ENCODE results near the gene TSPAN1.
A peak's percentile ranks its signal among the peaks of the same experiment; 100 is the strongest.

Gene TSPAN1, protein sequence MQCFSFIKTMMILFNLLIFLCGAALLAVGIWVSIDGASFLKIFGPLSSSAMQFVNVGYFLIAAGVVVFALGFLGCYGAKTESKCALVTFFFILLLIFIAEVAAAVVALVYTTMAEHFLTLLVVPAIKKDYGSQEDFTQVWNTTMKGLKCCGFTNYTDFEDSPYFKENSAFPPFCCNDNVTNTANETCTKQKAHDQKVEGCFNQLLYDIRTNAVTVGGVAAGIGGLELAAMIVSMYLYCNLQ

DNA sequence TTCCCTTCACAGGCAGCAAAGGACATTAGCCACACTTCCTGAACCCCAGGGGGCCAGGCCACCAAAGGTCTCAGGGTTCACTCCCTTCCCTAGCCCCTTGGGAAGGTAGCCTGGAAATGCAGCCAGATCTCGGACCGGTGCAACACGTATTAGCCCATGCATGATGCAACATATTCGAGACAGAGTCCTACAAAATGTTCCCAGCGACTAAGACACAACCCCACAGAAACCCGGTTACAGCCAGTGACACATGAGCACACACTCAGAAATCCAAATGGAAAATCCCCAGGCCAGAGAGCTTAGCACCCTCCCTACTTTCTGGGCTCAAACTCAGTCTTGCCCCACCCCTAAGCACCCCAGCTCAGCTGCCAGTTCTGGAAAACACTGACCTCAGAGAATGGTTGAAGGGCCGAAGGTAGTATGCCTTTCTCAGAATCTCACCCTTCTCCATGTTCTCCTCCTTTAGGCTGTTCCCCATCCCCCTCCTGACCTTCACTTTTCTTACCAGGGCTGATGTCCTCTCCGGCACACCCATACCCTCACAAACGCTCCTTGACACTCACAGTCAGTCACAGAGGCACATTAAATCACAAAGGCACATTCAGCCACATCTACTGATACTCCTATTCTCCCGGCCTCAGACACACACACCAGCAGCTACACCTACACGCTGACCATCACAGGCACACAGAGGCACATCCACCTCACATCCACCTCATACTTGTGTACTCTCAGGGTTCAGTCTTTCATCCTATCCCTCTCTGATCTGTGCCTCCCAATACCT, at the start of gene TSPAN1:
Gene TSPAN1, plus strand, starts transcription at position 640 of the 784 bp plus-strand sequence. CDS start 6,021 bp downstream, outside the sequence.
- no peak for FAIRE-seq

DNA sequence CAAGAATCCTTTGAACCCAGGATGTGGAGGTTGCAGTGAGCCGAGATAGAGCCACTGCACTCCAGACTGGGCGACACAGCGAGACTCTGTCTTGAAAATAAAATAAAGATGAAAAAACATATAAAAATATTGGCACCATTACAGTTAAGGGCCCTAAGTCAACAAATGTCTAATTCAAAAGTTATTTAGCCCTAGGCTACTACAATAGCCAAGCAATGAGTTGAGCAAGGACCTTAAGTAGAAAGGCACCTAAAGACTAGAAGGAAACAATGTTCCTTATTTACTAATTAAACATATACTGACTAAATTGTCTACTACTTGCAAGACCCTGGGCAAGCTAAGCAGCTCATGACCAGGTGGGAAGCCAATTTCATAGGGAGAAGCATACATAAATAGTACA, 46.5 kb upstream of the TSPAN1 start:
- no peak for FAIRE-seq

DNA sequence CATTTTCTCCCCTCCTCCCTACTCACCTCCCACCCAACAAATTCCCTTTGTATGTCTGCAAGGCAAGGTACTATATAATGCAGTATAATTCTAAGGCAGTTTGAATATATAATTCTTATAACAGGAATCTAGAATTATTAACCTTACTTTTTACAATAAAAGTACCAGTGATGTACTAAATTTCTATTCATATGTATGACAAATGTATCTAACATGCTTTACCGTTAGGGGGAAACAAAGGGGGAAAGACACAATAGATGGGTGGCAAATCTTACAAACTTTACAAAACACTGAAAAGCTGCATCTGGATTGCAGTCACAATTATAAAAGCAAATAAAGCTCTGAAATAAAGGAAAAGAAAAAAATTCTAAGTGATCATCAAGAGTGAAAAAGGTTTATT, 44.8 kb upstream of the TSPAN1 start:
- no peak for FAIRE-seq

GRCh38 chr1:46130606-46131005, 44.3 kb upstream of the TSPAN1 start:
- no peak for FAIRE-seq

DNA sequence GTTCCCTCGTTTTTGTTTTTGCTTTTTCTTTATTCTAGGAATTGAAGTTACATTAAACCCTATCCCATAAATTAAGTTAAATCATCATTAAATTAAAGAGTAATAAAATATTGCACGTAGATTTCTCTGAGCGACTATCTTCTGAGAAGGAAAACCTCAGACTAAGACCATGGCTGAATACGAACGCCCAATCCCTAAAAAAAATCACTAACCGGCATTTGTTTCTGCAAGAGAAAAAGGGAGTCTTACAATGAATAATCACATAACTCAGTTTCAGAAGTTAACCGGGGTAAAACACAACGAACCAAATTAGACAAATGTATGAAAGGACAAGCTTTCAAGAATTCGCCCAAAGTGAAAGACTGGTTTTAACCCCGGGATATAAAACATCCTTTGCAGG, 43.8 kb upstream of the TSPAN1 start:
- no peak for FAIRE-seq

DNA sequence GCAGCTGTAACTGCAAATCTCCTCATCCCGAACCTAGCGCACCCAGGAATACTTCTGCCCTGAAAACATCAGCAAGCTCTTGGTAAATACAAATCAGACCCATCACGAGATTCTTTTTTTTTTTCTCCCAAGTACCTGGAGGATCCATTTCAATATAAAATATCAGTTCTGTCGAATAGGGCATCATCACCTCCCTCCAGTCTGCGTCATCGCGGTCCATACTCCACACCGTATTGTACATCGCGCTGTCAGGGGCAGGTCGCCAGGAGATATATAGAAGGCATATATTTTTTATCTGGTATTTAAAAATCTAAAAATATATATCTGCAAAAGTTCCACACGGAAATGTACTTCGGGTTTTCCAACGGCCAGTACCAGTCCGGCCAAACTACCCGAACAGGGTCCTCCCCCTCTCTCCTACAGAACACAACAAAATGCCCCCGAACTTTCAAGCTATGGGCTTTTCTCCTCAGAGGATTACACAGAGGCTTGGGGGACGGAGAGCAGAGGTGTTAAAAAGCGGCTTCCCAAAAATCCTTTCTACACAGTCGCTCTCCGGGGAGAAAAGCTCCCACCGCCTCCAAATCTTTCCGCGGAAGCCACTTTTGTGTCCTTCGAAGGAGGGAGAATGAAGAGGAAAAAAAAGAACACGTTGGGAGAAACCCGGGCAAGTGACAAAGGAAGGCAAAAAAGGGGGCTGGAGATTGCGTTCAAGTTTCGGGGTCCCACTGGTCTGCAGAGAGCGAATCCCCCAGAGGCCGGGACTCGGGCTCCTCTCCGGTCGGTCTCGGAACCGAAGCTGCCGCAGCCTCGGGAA, 43.0 kb upstream of the TSPAN1 start:
- FAIRE-seq, result no peak

DNA sequence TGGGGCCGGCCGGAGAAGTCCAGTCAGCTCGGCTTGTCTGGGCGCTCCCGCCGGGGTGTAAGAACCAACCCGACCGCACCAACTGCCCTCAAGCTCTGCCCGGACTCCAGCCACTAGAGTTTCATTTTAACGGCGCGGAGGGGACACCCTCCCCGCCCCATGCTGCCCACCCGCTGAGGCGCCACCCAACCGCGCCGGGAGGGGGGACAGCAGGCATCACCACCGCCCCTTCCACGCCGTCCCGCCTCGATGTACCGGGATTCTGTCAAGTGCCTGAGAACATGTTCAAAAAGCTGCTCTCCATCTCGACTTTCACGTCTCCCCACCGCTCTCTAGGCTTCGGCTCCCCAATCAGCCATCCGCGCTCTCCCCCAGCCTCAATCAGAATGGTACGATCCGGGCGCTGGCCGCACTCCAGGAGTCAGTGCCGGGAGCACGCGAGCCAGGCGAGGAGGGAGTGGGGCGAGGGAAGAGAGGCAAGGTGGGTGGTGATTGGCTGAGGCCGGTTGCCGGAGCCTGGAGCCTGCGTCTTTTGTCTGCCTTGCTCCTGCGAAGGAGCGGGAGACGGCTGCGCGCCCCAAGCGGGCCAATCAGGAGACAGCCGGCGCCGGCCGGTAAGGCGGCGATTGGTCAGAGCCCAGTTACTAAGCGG, 42.2 kb upstream of the TSPAN1 start, which contains the start of gene PIK3R3:
Gene PIK3R3, minus strand, starts transcription at position 101 of the 652 bp plus-strand sequence. CDS start 677 bp downstream, outside the sequence.
- peak; percentile 95 for FAIRE-seq

DNA sequence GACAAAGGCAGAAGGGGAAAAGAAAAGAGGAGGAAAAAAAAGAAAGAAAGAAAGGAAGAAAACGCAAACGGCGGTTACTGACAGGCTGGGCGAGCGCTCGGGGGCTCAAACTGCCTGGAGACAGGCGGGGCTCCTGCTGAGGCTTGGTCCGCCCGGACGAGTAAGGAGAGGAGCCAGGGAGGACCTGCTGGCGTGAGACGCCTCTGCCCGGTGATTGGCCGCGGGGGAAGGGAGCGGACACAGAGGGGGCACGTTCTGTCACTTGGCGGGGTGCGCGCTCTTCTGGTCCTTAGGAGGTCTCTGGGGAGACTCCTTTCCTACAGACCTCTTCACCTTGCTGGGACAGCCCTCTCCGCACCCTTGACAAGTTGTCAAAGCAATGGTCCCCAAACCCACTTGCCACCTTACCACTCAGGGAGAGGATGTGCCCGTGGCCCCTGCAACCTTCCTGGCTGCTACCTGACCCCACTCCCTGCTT, 41.7 kb upstream of the TSPAN1 start:
- FAIRE-seq, result no peak

GRCh38 chr1:46133781-46134350, 41.0 kb upstream of the TSPAN1 start:
- no peak for FAIRE-seq

- FAIRE-seq, result no peak
These were observed 40.1 kb upstream of the TSPAN1 start for GRCh38 chr1:46134660-46135331.

GRCh38 chr1:46136711-46137110, 38.2 kb upstream of the TSPAN1 start:
- no peak for FAIRE-seq

- no peak for FAIRE-seq
These were observed 37.0 kb upstream of the TSPAN1 start for GRCh38 chr1:46137916-46138315.

DNA sequence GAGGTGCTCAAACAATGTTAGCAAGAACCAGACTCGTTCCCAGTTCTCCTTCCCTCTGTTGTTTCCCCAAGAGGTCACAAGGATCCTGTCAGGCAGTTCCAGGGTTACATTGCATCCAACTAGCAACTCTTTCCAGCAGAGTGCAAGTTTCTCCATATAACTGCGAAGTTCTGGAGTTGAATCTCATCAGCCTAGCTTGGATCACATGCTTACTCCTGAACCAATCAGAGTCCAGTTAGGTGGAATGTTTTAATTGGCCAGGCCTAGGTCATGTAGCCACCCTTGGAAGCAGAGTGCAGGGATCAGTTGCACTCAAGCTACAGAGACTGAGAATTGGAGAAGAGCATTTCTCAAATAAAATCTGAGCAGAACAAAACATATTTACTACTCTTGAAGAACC, 26.6 kb upstream of the TSPAN1 start:
- no peak for FAIRE-seq

DNA sequence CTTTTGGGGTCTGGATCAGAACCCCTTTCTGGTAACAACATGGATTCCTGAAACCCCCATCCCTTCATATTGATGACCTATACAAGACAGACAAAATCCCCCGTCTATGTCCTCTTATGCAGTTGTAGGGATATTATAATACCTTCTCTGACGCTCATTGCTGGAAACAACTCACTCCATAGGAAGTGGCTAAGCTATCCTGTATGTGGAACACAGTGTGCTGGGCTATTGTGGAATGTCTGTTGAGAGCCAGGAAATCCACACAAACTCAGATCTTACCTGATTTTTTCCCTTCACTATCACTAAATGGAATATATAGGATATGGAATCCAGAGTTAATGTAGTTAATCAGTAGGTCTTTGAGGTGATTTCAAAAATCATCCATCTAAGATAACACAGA, 24.8 kb upstream of the TSPAN1 start:
- no peak for FAIRE-seq

DNA sequence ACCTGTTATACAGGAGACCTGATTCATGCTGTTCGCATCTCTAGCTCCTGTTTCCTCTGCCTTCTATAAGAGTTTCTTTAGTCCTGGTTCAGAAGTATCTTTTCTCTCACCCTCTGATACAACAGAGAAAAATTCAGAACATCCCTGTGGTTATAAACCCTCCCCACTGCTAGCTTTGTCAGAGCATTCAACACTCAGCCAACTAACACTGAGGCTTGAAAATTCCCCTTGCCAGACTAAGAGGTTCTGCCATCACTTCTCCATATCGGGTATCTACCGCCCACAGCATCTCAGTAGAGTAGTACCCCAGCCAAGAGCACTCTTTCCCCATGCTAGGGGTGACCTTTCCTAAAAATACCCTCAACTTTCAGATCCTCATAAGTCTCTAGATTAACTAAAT, 22.9 kb upstream of the TSPAN1 start:
- FAIRE-seq, result no peak

DNA sequence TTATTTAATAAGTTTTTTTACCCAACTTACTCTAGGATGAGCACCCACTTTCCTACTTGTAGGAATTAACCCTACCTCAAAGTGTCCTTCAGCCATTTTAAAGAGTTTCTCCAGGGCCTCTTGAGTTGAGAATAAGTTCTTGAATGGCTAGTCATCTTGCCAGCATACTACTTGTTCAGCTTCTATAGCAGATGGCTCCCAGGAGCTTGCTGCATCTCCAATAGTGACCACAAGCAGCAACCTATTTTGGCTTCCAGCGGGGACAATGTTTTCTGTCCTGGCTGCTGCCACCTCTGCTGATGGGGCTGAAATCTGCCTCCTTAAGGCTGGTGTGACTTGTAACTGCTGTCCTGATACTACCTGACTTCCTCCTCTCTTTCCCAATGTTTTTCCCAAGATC, 21.7 kb upstream of the TSPAN1 start:
- FAIRE-seq, result no peak

DNA sequence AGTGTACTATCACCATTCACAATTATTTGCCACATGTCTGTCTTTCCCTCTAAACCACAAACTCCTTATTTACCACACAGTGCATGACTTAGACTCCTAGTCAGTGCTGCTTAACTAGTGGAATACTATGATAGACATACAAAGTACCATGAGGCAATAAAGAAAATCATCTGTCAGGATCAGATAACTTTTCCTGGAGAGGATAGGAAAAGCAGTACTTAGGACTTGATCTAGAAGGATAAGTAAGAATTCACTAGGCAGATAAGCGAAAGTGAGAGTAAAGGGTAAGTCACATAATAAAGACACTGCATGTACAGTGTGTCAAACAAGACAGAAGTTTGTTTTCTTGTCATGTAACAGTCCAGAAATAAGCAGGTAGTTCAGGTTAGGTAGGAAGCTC, 21.2 kb upstream of the TSPAN1 start:
- no peak for FAIRE-seq

- FAIRE-seq, result no peak
These were observed 17.0 kb upstream of the TSPAN1 start for GRCh38 chr1:46157916-46158311.

DNA sequence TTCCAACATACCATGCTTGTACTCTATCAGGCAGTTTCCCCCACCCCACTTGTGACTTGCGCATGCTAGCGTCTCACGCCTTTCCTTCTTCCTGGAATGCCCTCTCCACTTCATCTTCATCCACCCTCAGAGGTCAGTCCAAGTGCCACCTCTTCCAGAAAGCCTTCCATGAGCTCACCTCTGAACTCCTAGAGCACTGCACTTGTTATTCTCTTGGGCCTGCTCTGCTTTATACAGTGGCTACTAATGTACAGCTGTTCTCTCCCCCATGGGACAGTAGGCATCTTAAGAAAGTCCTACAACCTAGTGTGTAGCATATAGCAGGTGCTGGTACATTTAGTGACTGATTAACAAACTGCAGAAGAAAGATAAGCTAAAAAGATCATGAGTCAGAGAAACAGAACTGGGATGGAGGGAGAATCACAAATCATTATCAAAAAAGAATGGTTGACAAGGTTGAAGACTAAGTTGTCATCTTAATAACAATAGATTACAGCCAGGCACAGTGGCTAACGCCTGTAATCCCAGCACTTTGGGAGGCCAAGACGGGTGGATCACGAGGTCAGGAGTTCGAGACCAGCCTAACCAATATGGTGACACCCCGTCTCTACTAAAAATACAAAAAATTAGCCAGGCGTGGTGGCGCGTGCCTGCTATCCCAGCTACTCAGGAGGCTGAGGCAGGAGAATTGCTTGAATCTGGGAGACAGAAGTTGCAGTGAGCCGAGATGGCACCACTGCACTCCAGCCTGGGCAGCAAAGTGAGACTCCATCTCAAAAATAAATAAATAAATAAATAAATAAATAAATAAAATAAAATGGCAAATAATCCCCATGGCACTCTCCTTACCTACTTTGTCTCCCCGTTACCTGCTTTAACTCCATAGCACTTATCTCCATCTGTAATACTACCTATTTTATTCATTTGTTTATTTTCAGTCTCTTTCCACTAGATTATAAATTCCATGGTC, 16.3 kb upstream of the TSPAN1 start:
- FAIRE-seq, result no peak

- FAIRE-seq, result no peak
These were observed 15.4 kb upstream of the TSPAN1 start for GRCh38 chr1:46159516-46159915.

DNA sequence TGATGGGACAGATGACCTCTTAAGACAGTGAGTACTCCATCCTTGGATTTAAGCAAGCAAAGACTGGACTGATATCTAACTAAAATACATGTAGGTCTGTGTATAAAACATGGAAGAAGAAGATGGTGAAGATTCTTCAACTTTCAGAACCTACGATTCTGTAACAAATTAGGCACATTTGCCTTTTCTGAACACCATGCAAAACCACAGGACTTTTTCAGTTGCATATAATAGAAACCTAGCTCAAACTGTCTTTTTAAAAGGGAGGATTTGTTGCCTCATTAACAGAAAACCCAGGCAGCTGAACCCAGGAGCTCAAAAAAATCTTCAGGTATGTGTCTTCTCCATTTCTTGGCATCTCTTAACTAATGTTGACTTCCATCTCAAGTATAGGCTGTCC, 14.7 kb upstream of the TSPAN1 start:
- FAIRE-seq, result no peak

Data from TTC549 (cell line).